Measurements from ENCODE around the gene CYP51A1.
"Not testable (repeated sequence)": the region's sequence is repeated elsewhere in the genome, so short reads cannot be mapped to it uniquely, and the experiment has no call there.

The CYP51A1 gene

GRCh38 chr7:92121681-92122080 lies 12.6 kb downstream of the CYP51A1 start:
- no peak for DNase-seq

- DNase-seq = no peak
These were observed 15.0 kb downstream of the CYP51A1 start for GRCh38 chr7:92119213-92119759.

DNA sequence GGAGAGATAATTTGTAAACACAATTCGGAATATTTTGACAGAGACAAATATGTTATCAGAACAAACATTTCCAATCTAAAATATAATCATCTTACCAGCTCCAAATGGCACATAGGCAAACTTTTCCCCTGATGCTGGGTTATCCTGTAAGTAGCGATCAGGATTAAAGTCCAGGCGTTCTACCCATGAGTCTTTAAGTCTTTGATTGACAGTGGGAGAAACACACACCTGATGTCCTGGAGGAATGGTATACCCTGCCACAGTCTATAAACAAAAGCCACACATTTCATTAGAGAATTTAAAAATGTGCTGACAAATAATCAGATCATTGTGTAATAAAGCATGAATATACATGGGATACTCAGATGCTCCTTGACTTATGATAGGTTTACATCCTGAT lies 17.3 kb downstream of the CYP51A1 start:
- DNase-seq = no peak

DNA sequence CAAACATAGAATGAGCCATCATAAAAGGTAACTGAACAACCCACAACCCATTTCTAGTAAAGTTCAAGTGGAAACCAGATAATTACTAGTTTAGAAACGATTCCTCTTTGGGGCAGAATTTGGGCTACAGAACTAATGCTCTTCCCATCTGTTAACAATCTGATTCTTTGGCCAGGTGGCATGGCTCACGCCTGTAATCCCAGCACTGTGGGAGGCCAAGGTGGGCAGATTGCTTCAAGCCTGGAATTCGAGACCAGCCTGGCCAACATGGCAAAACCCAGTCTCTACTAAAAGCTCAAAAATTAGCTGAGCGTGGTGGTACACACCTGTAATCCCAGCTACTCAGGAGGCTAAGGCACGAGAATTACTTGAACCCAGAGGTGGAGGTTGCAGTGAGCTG lies 18.5 kb downstream of the CYP51A1 start:
- DNase-seq = no peak

DNA sequence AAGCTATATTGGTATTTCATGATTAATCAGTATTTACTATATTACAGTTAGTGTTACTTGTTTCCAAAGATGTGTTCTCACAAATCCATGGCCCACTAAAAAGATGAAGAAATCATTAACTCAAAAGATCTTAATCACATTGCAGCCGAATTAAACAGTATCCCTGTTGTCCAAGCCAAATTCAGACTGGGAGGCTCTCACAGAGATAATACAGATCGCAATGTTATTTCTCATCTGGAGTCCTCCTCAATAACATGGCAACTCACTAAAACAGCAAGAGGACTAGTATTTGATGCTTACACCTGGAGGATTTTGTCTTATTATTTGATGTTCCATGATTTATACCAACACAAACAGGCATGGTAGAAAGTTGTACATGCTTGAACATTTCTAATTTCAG lies 23.4 kb downstream of the CYP51A1 start:
- no peak for DNase-seq

- DNase-seq = no peak
These were observed 25.5 kb downstream of the CYP51A1 start for GRCh38 chr7:92108821-92109220.

GRCh38 chr7:92102862-92103261 lies 31.4 kb downstream of the CYP51A1 start:
- DNase-seq = not testable (repeated sequence)

DNA sequence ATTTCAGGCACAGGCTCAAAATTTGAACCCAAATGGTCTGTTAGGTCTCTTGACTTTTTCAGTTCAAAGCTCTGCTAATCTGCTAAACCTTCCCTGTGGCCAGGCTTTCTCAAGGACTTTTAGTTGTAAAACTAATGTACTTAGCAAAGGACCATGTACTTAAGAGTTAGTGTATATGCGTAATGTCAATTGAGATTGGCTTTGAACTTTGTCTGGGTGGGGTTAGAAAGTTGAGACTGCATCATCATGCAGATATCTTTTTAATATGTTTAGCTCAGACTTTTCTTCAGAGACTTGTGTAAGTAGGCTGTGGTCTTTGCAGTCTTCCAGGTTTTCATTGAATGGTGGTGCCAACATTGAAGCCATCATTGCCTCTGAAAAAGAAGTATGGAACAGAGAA lies 33.7 kb downstream of the CYP51A1 start:
- DNase-seq = no peak

DNA sequence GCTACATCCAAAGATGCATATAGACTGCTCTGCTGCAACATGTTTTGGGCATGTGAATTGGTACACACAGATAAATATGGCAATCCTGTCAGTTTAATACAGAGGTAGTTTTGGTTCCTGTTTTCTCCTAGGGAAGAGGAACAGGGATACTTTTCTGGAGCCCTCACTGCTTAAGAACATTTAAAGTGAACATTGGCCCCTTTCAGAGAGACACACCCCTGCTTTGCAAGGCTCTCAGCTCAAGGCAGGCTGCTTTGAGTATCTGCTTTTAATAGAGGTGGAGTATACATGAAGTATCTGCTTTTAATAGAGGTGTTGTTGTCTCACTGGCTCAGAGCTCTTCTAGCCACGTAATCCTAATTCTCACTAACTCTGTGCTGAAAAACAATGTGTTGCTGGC lies 38.9 kb downstream of the CYP51A1 start:
- no peak for DNase-seq

- no peak for DNase-seq
These were observed 42.1 kb downstream of the CYP51A1 start for GRCh38 chr7:92092210-92092609.

- no peak for DNase-seq
These were observed 46.0 kb downstream of the CYP51A1 start for GRCh38 chr7:92088266-92088665.

GRCh38 chr7:92083922-92084321 lies 50.4 kb downstream of the CYP51A1 start:
- DNase-seq = not testable (repeated sequence)

GRCh38 chr7:92076509-92076908 lies 57.8 kb downstream of the CYP51A1 start:
- no peak for DNase-seq

DNA sequence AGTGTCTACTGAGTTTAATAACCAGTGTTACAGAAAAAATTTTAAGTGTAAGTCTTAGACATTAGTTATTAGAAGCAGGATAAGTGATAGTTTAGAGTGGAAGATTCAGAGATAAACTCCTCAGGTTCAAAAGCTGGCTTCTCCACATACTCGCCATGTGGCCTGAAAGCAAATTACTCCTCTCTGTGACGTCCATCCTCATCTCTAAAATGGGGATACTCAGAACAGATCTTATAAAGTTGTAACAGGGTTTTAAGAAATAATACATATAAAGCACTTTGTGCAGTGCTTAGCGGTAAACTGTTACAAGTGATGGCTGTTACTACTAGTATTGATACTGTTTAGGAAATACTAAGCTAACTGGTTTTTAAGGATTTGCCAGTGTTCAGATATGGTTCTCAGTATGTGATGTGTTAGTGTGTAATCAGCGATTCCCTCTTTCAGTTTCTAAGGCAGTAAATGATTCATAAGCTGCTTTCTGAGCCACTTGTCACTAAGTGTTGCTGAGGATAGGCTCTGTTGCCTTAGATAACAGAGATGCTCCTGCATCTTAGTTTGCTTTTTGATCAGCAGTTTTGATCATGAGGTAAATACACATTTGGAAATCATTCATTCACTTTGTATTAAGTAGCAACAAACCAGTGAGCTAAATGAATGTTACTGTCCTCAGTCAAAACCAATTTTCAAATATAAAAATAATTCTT lies 58.7 kb downstream of the CYP51A1 start:
- no peak for DNase-seq

DNA sequence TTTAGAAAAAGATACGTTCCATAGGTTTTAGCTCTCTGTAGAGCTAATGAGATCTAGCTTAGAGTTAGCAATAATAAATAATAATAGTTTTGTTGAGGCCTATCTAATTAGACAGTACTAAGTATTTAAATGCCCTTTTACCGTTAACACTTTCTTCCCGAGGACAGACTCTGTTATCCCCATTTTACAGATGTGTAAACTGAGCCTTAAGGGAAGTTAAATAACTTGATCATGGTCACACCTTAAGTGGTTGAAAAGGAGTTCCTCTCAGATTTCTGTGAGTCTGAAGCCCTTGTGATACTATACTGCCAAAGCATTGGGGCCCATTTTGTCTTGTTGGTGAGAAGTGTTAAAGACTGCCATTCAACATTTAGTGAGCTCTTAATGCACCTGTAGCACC lies 61.6 kb downstream of the CYP51A1 start:
- no peak for DNase-seq

GRCh38 chr7:92072121-92072520 lies 62.2 kb downstream of the CYP51A1 start:
- DNase-seq = no peak

DNA sequence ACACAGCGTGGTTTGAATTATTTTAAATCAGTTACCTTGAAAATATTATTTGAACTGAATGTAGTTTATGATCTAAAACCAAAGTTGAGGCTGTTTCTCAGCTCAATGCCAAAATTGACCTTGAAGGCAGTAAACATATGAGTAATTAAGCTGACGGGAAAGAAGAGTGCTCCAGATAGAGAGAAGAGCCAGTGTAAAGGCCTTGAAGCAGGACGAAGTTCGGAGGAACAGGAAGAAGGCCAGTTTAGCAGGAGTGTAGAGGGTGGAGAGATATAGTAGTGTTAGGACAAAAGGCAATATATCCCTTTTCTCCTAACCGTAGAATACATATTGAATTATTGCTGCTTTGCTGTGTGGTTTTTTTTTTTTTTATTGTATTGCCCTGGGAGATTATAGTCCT lies 63.2 kb downstream of the CYP51A1 start:
- DNase-seq = no peak

- DNase-seq = no peak
These were observed 69.7 kb downstream of the CYP51A1 start for GRCh38 chr7:92064438-92065029.
